Endodermal cell (in vitro differentiated cells): ENCODE measurements around the gene CDH23. TPM values are rescaled to one million over a fixed set of nuclear protein-coding genes. Genes with fewer than 3 reads are reported as not detected.

ENCODE experiments used
- DNase-seq: peaks from one replicate; pipeline ENCODE4 v3.0.0-alpha.2; 2017
- H3K27ac ChIP-seq: 2 replicates; pipeline ENCODE4 v1.5.1; 2013; ENCODE audit warnings: mild to moderate bottlenecking, low read depth, low read length, moderate library complexity
- H3K27me3 ChIP-seq: 2 replicates; pipeline ENCODE4 v1.6.1; 2013; ENCODE audit warnings: mild to moderate bottlenecking, low read length, moderate library complexity; ENCODE audit not compliant: insufficient read depth, control insufficient read depth, poor library complexity, severe bottlenecking
- H3K36me3 ChIP-seq: 2 replicates; pipeline ENCODE4 v1.7.0; 2013; ENCODE audit warnings: mild to moderate bottlenecking, low read length, moderate library complexity; ENCODE audit not compliant: control insufficient read depth, insufficient read depth
- H3K4me1 ChIP-seq: one replicate; pipeline ENCODE4 v1.7.0; 2013; ENCODE audit warnings: low read length; ENCODE audit not compliant: control insufficient read depth, insufficient read depth
- H3K4me3 ChIP-seq: 2 replicates; pipeline ENCODE4 v1.5.1; 2013; ENCODE audit warnings: mild to moderate bottlenecking, low read length, moderate library complexity
- H3K9ac ChIP-seq: 2 replicates; pipeline ENCODE4 v1.6.1; 2013; ENCODE audit warnings: mild to moderate bottlenecking, low read length, moderate library complexity; ENCODE audit not compliant: poor library complexity, severe bottlenecking; ENCODE audit errors: extremely low read depth
- H3K9me3 ChIP-seq: 2 replicates; pipeline ENCODE4 v1.6.1; 2013; ENCODE audit warnings: mild to moderate bottlenecking, low read length, moderate library complexity; ENCODE audit not compliant: control insufficient read depth
- H3K27ac Mint-ChIP-seq: 2 replicates; pipeline ENCODE4 v1.8.0; 2020; ENCODE audit warnings: mixed read lengths
- H3K27me3 Mint-ChIP-seq: 2 replicates; pipeline ENCODE4 v1.8.0; 2021; ENCODE audit warnings: mild to moderate bottlenecking, mixed read lengths; ENCODE audit not compliant: insufficient read depth
- H3K36me3 Mint-ChIP-seq: 2 replicates; pipeline ENCODE4 v1.8.0; 2020; ENCODE audit warnings: low read depth, mixed read lengths
- H3K4me1 Mint-ChIP-seq: 2 replicates; pipeline ENCODE4 v1.8.0; 2020; ENCODE audit warnings: mixed read lengths
- H3K4me3 Mint-ChIP-seq: 2 replicates; pipeline ENCODE4 v1.8.0; 2020; ENCODE audit warnings: mild to moderate bottlenecking, moderate library complexity, mixed read lengths
- H3K9me3 Mint-ChIP-seq: 2 replicates; pipeline ENCODE4 v1.8.0; 2020; ENCODE audit warnings: mild to moderate bottlenecking, mixed read lengths
- CTCF ChIP-seq: fragments of 200-600 bp; sonication (generic); conservative IDR thresholded peaks from 2 replicates; pipeline ENCODE4 v1.5.0; 2021; ENCODE audit warnings: antibody characterized with exemption, mild to moderate bottlenecking
- WGBS, 2 experiments: methylation state at CpG; one replicate each; pipeline versions ENCODE4 v1.1.5 to v1.1.7; 2013; ENCODE audit warnings: missing lambda C conversion rate in 2 of 2, mixed read lengths in 1 of 2; ENCODE audit not compliant: insufficient coverage in 1 of 2, insufficient read length in 1 of 2; 5-methylcytosine and 5-hydroxymethylcytosine counted together
- total RNA-seq, 2 donors: library from RNA; stranded (reverse); fragmentation: NEBNext Ultra II Directional in 1 of 2; extraction: Animal tissue kit (Norgen Biotek cat#: 25700) in 1 of 2; gene quantifications; 2 replicates in 1 of 2; 3 replicates in 1 of 2; pipeline ENCODE4 v1.2.1, GENCODE V29; 2021

Gene CDH23
- total RNA-seq, 2 donors from 2014 or later = 2.1 to 4.2 TPM

GRCh38 chr10:71564194-71564820 lies 167.6 kb downstream of the CDH23 start:
- no peak for DNase-seq
- Histone ChIP-seq H3K9me3 (no peaks in the 10 kb centered on the region), H3K27me3 (no peaks in the 10 kb centered on the region), H3K9ac (no peak overlapping the region), H3K36me3 (no peaks in the 10 kb centered on the region), H3K27ac (no peak overlapping the region), H3K4me1 (no peaks in the 10 kb centered on the region), H3K4me3 (no peak overlapping the region)
- Mint-ChIP-seq H3K27ac (no peak overlapping the region), H3K9me3 (no peaks in the 10 kb centered on the region), H3K4me3 (no peak overlapping the region), H3K4me1 (no peaks in the 10 kb centered on the region), H3K36me3 (no peaks in the 10 kb centered on the region), H3K27me3 (no peaks in the 10 kb centered on the region)
- WGBS, 2 experiments = 77 to 79% methylated on average over 7 to 12 of the region's 12 CpGs
- TF ChIP-seq CTCF = no peak

GRCh38 chr10:71565284-71566000 lies 168.7 kb downstream of the CDH23 start:
- no peak overlapping the region for H3K4me3 Mint-ChIP-seq
- no peak for TF ChIP-seq CTCF
- 87 to 100% methylated on average over 2 of the region's 2 CpGs for WGBS, 2 experiments

GRCh38 chr10:71567006-71567405 lies 170.3 kb downstream of the CDH23 start:
- H3K4me3 Mint-ChIP-seq = no peak overlapping the region
- no peak overlapping the region for H3K27ac Mint-ChIP-seq
- TF ChIP-seq CTCF = no peak
- no peaks in the 10 kb centered on the region for H3K36me3 ChIP-seq
- no peak overlapping the region for H3K9ac ChIP-seq
- no peaks in the 10 kb centered on the region for H3K9me3 Mint-ChIP-seq
- H3K4me3 ChIP-seq = no peak overlapping the region
- H3K9me3 ChIP-seq = no peaks in the 10 kb centered on the region
- H3K36me3 Mint-ChIP-seq = no peaks in the 10 kb centered on the region
- WGBS, 2 experiments = 86 to 93% methylated on average over 5 of the region's 5 CpGs
- no peaks in the 10 kb centered on the region for H3K27me3 ChIP-seq
- DNase-seq = no peak
- no peaks in the 10 kb centered on the region for H3K4me1 Mint-ChIP-seq
- no peak overlapping the region for H3K27ac ChIP-seq
- H3K4me1 ChIP-seq = no peaks in the 10 kb centered on the region
- no peaks in the 10 kb centered on the region for H3K27me3 Mint-ChIP-seq

More at GRCh38 chr10:71565284-71566000, 168.7 kb downstream of the CDH23 start:
- DNase-seq = no peak
- no peaks in the 10 kb centered on the region for H3K36me3 ChIP-seq
- no peaks in the 10 kb centered on the region for H3K27me3 ChIP-seq
- Mint-ChIP-seq H3K36me3 (no peaks in the 10 kb centered on the region), H3K27me3 (no peaks in the 10 kb centered on the region), H3K27ac (no peak overlapping the region), H3K9me3 (no peaks in the 10 kb centered on the region), H3K4me1 (no peaks in the 10 kb centered on the region)
- no peak overlapping the region for H3K4me3 ChIP-seq
- H3K27ac ChIP-seq = no peak overlapping the region
- H3K9me3 ChIP-seq = no peaks in the 10 kb centered on the region
- no peaks in the 10 kb centered on the region for H3K4me1 ChIP-seq
- H3K9ac ChIP-seq = no peak overlapping the region
